Effector memory CD4-positive, alpha-beta T cell (primary cell): Measurements from ENCODE around the gene CLDN19.
"Not testable (repeated sequence)": the region's sequence is repeated elsewhere in the genome, so short reads cannot be mapped to it uniquely, and the experiment has no call there.

Experiments
- DNase-seq, 3 donors: peaks; one replicate each; pipeline ENCODE4 v3.0.0-alpha.2; 2020
- H3K27ac ChIP-seq: 2 replicates; pipeline ENCODE4 v1.7.0; 2013; ENCODE audit warnings: mild to moderate bottlenecking, low read length, moderate library complexity; ENCODE audit not compliant: insufficient read depth, poor library complexity, severe bottlenecking
- H3K27me3 ChIP-seq: replicated peaks from 2 replicates; pipeline ENCODE4 v1.7.0; 2013; ENCODE audit warnings: mild to moderate bottlenecking, low read length; ENCODE audit not compliant: insufficient read depth, control insufficient read depth, poor library complexity, severe bottlenecking
- H3K36me3 ChIP-seq: 2 replicates; pipeline ENCODE4 v1.7.0; 2013; ENCODE audit warnings: mild to moderate bottlenecking, low read length, moderate library complexity; ENCODE audit not compliant: control insufficient read depth, insufficient read depth
- H3K4me1 ChIP-seq: 2 replicates; pipeline ENCODE4 v1.7.0; 2013; ENCODE audit warnings: low read length, mild to moderate bottlenecking; ENCODE audit not compliant: control insufficient read depth, insufficient read depth, poor library complexity, severe bottlenecking
- H3K4me3 ChIP-seq: 2 replicates; pipeline ENCODE4 v1.7.0; 2013; ENCODE audit warnings: low read length, low read depth, mild to moderate bottlenecking; ENCODE audit not compliant: insufficient read depth, poor library complexity, severe bottlenecking
- H3K9me3 ChIP-seq: 2 replicates; pipeline ENCODE4 v1.7.0; 2013; ENCODE audit warnings: mild to moderate bottlenecking, low read length, moderate library complexity; ENCODE audit not compliant: control insufficient read depth

CLDN19 gene

GRCh38 chr1:42720868-42721267, 19.2 kb downstream of the CLDN19 start:
- Histone ChIP-seq H3K36me3 (no peaks in the 10 kb centered on the region), H3K4me3 (no peak overlapping the region), H3K27me3 (no peaks in the 10 kb centered on the region), H3K4me1 (no peaks in the 10 kb centered on the region), H3K27ac (no peak overlapping the region), H3K9me3 (no peaks in the 10 kb centered on the region)
- no peak for DNase-seq

- not testable (repeated sequence) for H3K36me3 ChIP-seq, DNase-seq, H3K4me1 ChIP-seq
Measured at GRCh38 chr1:42714441-42714840, 25.6 kb downstream of the CLDN19 start.

DNA sequence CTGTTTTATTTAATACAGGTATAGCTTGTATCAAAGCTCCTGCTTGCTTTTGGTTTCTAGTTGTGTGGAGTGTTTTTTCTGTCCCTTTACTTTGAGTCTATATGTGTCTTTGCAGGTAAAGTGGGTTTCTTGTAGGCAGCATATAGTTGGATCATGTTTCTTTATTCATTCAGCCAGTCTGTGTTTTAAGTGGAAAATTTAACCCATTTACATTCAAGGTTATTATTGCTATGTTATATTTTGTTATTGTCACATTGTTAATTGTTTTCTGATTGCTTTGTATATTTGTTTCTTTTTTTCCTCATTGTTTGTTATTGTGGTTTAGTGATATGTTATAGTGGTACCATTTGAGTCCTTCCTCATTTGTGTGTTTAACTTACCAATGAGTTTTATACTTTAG, 26.7 kb downstream of the CLDN19 start:
- no peak overlapping the region for H3K27ac ChIP-seq
- H3K9me3 ChIP-seq = peaks cover 16% of the 10 kb centered on the region
- no peaks in the 10 kb centered on the region for H3K27me3 ChIP-seq
- no peaks in the 10 kb centered on the region for H3K4me1 ChIP-seq
- no peak overlapping the region for H3K4me3 ChIP-seq
- DNase-seq = no peak
- H3K36me3 ChIP-seq = peaks cover 8% of the 10 kb centered on the region

More at GRCh38 chr1:42714441-42714840, 25.6 kb downstream of the CLDN19 start:
- H3K27me3 ChIP-seq, H3K27ac ChIP-seq, H3K4me3 ChIP-seq: not testable (repeated sequence)
- peaks cover 16% of the 10 kb centered on the region for H3K9me3 ChIP-seq

DNA sequence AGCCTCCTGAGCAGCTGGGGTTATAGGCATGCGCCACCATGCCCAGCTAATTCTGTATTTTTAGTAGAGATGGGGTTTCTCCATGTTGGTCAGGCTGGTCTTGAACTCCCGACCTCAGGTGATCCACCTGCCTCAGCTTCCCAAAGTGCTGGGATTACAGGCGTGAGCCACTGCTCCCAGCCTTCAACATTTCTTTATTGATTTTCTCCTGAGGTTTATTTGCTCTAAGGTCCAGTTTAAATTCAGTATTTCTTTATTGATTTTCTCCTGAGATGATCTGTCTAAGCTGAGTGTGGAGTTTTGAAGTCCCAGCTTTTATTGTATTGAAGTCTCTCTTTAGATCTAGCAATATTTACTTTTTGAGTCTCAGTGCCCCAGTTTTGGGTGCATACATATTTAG, 27.2 kb downstream of the CLDN19 start:
- H3K36me3 ChIP-seq = not testable (repeated sequence)

GRCh38 chr1:42703888-42704464, 36.1 kb downstream of the CLDN19 start:
- no peak for DNase-seq
- H3K9me3 ChIP-seq = no peaks in the 10 kb centered on the region
- no peaks in the 10 kb centered on the region for H3K27me3 ChIP-seq
- no peak overlapping the region for H3K27ac ChIP-seq
- H3K4me1 ChIP-seq = no peaks in the 10 kb centered on the region
- H3K4me3 ChIP-seq = no peak overlapping the region
- peaks cover 51% of the 10 kb centered on the region for H3K36me3 ChIP-seq

More for the DNA sequence above, 27.2 kb downstream of the CLDN19 start:
- not testable (repeated sequence) for H3K4me1 ChIP-seq, H3K4me3 ChIP-seq, DNase-seq, H3K27ac ChIP-seq, H3K27me3 ChIP-seq
- H3K9me3 ChIP-seq = peaks cover 16% of the 10 kb centered on the region

DNA sequence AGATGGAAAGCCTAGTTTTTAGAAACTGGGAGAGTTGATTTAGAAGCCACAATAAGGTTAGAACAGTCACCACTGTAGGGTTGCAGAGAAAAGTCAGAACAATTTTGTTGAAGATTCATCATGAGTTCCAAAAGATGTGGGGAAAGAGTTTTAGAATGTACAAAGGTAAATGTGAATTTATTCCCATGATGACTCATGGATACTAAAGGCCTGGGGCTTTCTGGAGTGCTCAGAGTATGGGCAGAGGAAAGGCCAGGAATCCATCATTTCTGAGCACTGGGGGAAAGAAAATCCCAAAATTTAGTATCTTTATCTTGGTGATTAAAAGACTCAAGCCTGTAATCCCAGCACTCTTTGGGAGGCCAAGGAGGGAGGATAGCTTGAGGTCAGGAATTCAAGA, 40.0 kb downstream of the CLDN19 start:
- Histone ChIP-seq H3K4me3 (no peak overlapping the region), H3K27me3 (no peaks in the 10 kb centered on the region), H3K27ac (no peak overlapping the region), H3K9me3 (no peaks in the 10 kb centered on the region), H3K36me3 (peaks cover 89% of the 10 kb centered on the region), H3K4me1 (no peaks in the 10 kb centered on the region)
- no peak for DNase-seq

GRCh38 chr1:42698081-42698813, 41.8 kb downstream of the CLDN19 start:
- H3K4me1 ChIP-seq = no peaks in the 10 kb centered on the region
- no peaks in the 10 kb centered on the region for H3K9me3 ChIP-seq
- no peak for DNase-seq
- H3K36me3 ChIP-seq = peaks cover 82% of the 10 kb centered on the region
- no peak overlapping the region for H3K27ac ChIP-seq
- no peak overlapping the region for H3K4me3 ChIP-seq
- no peaks in the 10 kb centered on the region for H3K27me3 ChIP-seq

DNA sequence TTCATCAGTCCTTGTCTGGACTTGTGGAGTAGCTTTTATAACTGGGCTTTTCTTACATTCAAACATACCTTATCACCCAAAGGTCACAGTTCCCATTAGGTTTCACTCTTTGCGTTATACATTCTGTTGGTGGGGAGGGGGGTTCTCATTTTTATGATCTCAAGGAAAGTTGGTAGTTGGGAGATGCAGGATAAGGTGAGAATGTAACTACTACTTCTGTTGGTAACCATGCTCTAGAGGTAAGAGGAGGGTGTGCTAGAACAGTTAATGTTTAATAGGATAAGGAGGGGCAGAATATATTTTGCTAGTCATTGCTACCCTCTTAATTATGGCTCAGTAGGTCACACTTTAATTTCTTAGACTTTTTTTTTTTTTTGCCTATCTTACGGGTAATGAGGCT, 47.1 kb downstream of the CLDN19 start:
- H3K4me3 ChIP-seq = no peak overlapping the region
- peaks cover 35% of the 10 kb centered on the region for H3K36me3 ChIP-seq

GRCh38 chr1:42692461-42692860, 47.6 kb downstream of the CLDN19 start:
- no peak for DNase-seq
- H3K4me3 ChIP-seq = no peak overlapping the region
- peaks cover 30% of the 10 kb centered on the region for H3K36me3 ChIP-seq
- no peaks in the 10 kb centered on the region for H3K9me3 ChIP-seq
- no peak overlapping the region for H3K27ac ChIP-seq
- peaks cover 12% of the 10 kb centered on the region for H3K4me1 ChIP-seq
- no peaks in the 10 kb centered on the region for H3K27me3 ChIP-seq

More for the DNA sequence above, 47.1 kb downstream of the CLDN19 start:
- Histone ChIP-seq H3K27me3 (no peaks in the 10 kb centered on the region), H3K9me3 (no peaks in the 10 kb centered on the region), H3K4me1 (peaks cover 9% of the 10 kb centered on the region), H3K27ac (no peak overlapping the region)
- DNase-seq = no peak

DNA sequence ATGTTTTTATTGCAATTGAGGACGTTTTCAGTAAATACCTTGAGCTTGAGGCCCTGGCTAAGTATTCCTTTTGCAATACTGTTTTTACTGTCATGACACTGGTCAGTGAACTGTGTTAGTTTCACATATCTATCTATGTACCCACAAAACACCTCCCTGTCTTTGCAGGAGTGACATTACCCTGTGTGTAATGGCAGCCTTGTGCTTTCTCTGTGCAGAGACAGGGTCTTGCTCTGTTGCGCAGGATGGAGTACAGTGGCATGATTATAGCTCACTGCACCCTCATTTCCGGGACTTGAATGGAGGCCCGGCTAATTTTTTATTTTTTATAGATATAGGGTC, 48.9 kb downstream of the CLDN19 start:
- no peak overlapping the region for H3K27ac ChIP-seq
- no peak for DNase-seq
- peaks cover 17% of the 10 kb centered on the region for H3K36me3 ChIP-seq

More for the DNA sequence above, 48.9 kb downstream of the CLDN19 start:
- Histone ChIP-seq H3K27me3 (no peaks in the 10 kb centered on the region), H3K4me3 (no peak overlapping the region), H3K9me3 (no peaks in the 10 kb centered on the region), H3K4me1 (peaks cover 17% of the 10 kb centered on the region)
